CD4-positive, alpha-beta T cell (primary cell): ENCODE measurements around the gene THOP1. TPM values are rescaled to one million over a fixed set of nuclear protein-coding genes. Genes with fewer than 3 reads are reported as not detected.

Experiments
- ATAC-seq: fragments of 200-7000 bp; cut with Tn5 transposase; one replicate; pipeline ENCODE4 v1.10.0; 2022; ENCODE audit warnings: mild to moderate bottlenecking; ENCODE audit not compliant: poor library complexity
- CTCF ChIA-PET: fragments of 350-600 bp; sonication (Branson Sonifier 250); formaldehyde crosslinking; loops from one replicate; lab custom pipeline; 2021; ENCODE audit warnings: antibody characterized with exemption, inconsistent platforms; lab: Charles Lee
- POLR2A ChIA-PET: fragments of 350-600 bp; sonication (Branson Sonifier 250); formaldehyde crosslinking; loops from one replicate; lab custom pipeline; 2021; ENCODE audit warnings: antibody characterized with exemption, inconsistent platforms; lab: Charles Lee
- DNase-seq, 14 experiments: peaks; one replicate each; pipeline ENCODE4 v3.0.0-alpha.2; 2013 to 2020; ENCODE audit warnings: mixed read lengths in 2 of 14
- H3K27ac ChIP-seq, 2 donors: one replicate each; pipeline versions ENCODE4 v1.5.1 to v1.7.0; 2013; ENCODE audit warnings: low read length in 2 of 2, low read depth in 1 of 2, mild to moderate bottlenecking in 1 of 2
- H3K27me3 ChIP-seq, 2 experiments: 1 replicate in 1 of 2; 2 replicates in 1 of 2; pipeline versions ENCODE4 v1.6.1 to v1.7.0; 2013; ENCODE audit warnings: low read length in 2 of 2, control low read depth in 1 of 2, mild to moderate bottlenecking in 1 of 2, moderate library complexity in 1 of 2; ENCODE audit not compliant: insufficient read depth in 2 of 2, control insufficient read depth in 1 of 2
- H3K36me3 ChIP-seq: one replicate; pipeline ENCODE4 v1.6.1; 2013; ENCODE audit warnings: low read length, control low read depth; ENCODE audit not compliant: insufficient read depth
- H3K4me1 ChIP-seq: one replicate; pipeline ENCODE4 v1.6.1; 2013; ENCODE audit warnings: low read length, control low read depth; ENCODE audit not compliant: insufficient read depth
- H3K4me3 ChIP-seq: one replicate; pipeline ENCODE4 v1.5.1; 2013; ENCODE audit warnings: mild to moderate bottlenecking, low read length, moderate library complexity
- H3K9me3 ChIP-seq, 2 experiments: 1 replicate in 1 of 2; 2 replicates in 1 of 2; pipeline versions ENCODE4 v1.6.1 to v1.7.0; 2013; ENCODE audit warnings: low read length in 2 of 2, mild to moderate bottlenecking in 2 of 2, control low read depth in 1 of 2, moderate library complexity in 1 of 2; ENCODE audit not compliant: control insufficient read depth in 1 of 2, insufficient read depth in 1 of 2
- H3K27ac Mint-ChIP-seq: one replicate; pipeline ENCODE4 v1.8.0; 2020; ENCODE audit warnings: mixed read lengths
- H3K27me3 Mint-ChIP-seq: one replicate; pipeline ENCODE4 v1.8.0; 2021; ENCODE audit warnings: mixed read lengths
- H3K36me3 Mint-ChIP-seq: one replicate; pipeline ENCODE4 v1.8.0; 2021; ENCODE audit warnings: low read depth, mixed read lengths
- H3K4me1 Mint-ChIP-seq: one replicate; pipeline ENCODE4 v1.8.0; 2021; ENCODE audit warnings: low read depth, mixed read lengths
- H3K4me3 Mint-ChIP-seq: one replicate; pipeline ENCODE4 v1.8.0; 2020; ENCODE audit warnings: mild to moderate bottlenecking, mixed read lengths
- H3K9me3 Mint-ChIP-seq: one replicate; pipeline ENCODE4 v1.8.0; 2020; ENCODE audit warnings: mixed read lengths
- CTCF ChIP-seq: fragments of 200-600 bp; IDR thresholded peaks from one replicate; pipeline ENCODE4 v1.8.0; 2022; ENCODE audit warnings: antibody characterized with exemption, mild to moderate bottlenecking
- intact Hi-C, 2 experiments: fragments of 100-400 bp; cut with DNase I in 1 of 2; cut with micrococcal nuclease in 1 of 2; formaldehyde crosslinking; loops; one replicate each; pipeline versions ENCODE4 v1.15.1 to v1.9.0; 2023 to 2025; cut with DNase I, micrococcal nuclease
- total RNA-seq, 174 experiments: library from RNA in 2 of 174; stranded (reverse) in 2 of 174; gene quantifications; one replicate each; pipeline ENCODE4 v1.2.3 and lab custom pipeline; 2021 to 2026

The THOP1 gene
- total RNA-seq, 2 experiments from 2014 or later = 26.6 to 27.3 TPM

- no peak overlapping the region for H3K27ac ChIP-seq
- H3K4me1 ChIP-seq = peaks cover 13% of the 10 kb centered on the region
- H3K4me1 Mint-ChIP-seq = peaks cover 3% of the 10 kb centered on the region
- no peak overlapping the region for H3K27ac Mint-ChIP-seq
- ChIA-PET CTCF (no interaction called here), POLR2A (no interaction called here)
- ATAC-seq = no peak
- DNase-seq = no peak
- peaks cover 54% of the 10 kb centered on the region for H3K36me3 ChIP-seq
- no peaks in the 10 kb centered on the region for H3K27me3 Mint-ChIP-seq
- TF ChIP-seq CTCF = no peak
- H3K4me3 Mint-ChIP-seq = no peak overlapping the region
- peaks cover 5% of the 10 kb centered on the region for H3K36me3 Mint-ChIP-seq
- H3K9me3 Mint-ChIP-seq = no peaks in the 10 kb centered on the region
- no peak overlapping the region for H3K4me3 ChIP-seq
- intact Hi-C loops = no loop called here
- H3K9me3 ChIP-seq = no peaks in the 10 kb centered on the region
- no peaks in the 10 kb centered on the region for H3K27me3 ChIP-seq
These were observed 16.1 kb upstream of the THOP1 start for GRCh38 chr19:2769218-2769617.

GRCh38 chr19:2770055-2771013, 15.0 kb upstream of the THOP1 start:
- H3K4me3 Mint-ChIP-seq = no peak overlapping the region
- no peak overlapping the region for H3K27ac ChIP-seq
- DNase-seq (no peak), ATAC-seq (no peak)
- TF ChIP-seq CTCF = no peak
- peaks cover 24% of the 10 kb centered on the region for H3K4me1 ChIP-seq
- intact Hi-C loops = no loop called here
- H3K27me3 Mint-ChIP-seq = no peaks in the 10 kb centered on the region
- peaks cover 14% of the 10 kb centered on the region for H3K4me1 Mint-ChIP-seq
- ChIA-PET POLR2A (no interaction called here), CTCF (no interaction called here)
- no peaks in the 10 kb centered on the region for H3K9me3 ChIP-seq
- no peak overlapping the region for H3K4me3 ChIP-seq
- peaks cover 45% of the 10 kb centered on the region for H3K36me3 ChIP-seq
- no peaks in the 10 kb centered on the region for H3K27me3 ChIP-seq
- H3K9me3 Mint-ChIP-seq = no peaks in the 10 kb centered on the region
- no peak overlapping the region for H3K27ac Mint-ChIP-seq
- peaks cover 7% of the 10 kb centered on the region for H3K36me3 Mint-ChIP-seq

- no peak for ATAC-seq
- no peak overlapping the region for H3K27ac Mint-ChIP-seq
- Histone ChIP-seq H3K27ac (no peak overlapping the region), H3K36me3 (peaks cover 29% of the 10 kb centered on the region), H3K4me1 (peaks cover 37% of the 10 kb centered on the region), H3K27me3 (no peaks in the 10 kb centered on the region), H3K9me3 (no peaks in the 10 kb centered on the region), H3K4me3 (no peak overlapping the region)
- ChIA-PET CTCF (no interaction called here), POLR2A (no interaction called here)
- H3K9me3 Mint-ChIP-seq = no peaks in the 10 kb centered on the region
- peaks cover 13% of the 10 kb centered on the region for H3K36me3 Mint-ChIP-seq
- H3K27me3 Mint-ChIP-seq = no peaks in the 10 kb centered on the region
- TF ChIP-seq CTCF = no peak
- intact Hi-C loops = no loop called here
- no peak for DNase-seq
- peaks cover 26% of the 10 kb centered on the region for H3K4me1 Mint-ChIP-seq
- no peak overlapping the region for H3K4me3 Mint-ChIP-seq
These were observed 13.3 kb upstream of the THOP1 start for GRCh38 chr19:2771786-2772674.
